IMR-90 (cell line): ENCODE data around the gene CRIM1. TPM values are rescaled to one million over a fixed set of nuclear protein-coding genes. Genes with fewer than 3 reads are reported as not detected.
A peak's percentile ranks its signal among the peaks of the same experiment; 100 is the strongest.

Source experiments
- ATAC-seq: fragments of 200-7000 bp; cut with Tn5 transposase; 2 replicates; pipeline ENCODE4 v1.9.1; 2020; ENCODE audit warnings: low read depth, mild to moderate bottlenecking, moderate library complexity
- BruUV-seq: library from RNA; stranded (reverse); fragments of 400-500 nt; replicated peaks from 2 replicates; lab custom pipeline; 2021; lab: Mats Ljungman, UMichigan
- CTCF ChIA-PET: fragments of 300-600 bp; formaldehyde crosslinking; extraction: SDS; loops from one replicate; lab custom pipeline; 2021; ENCODE audit warnings: antibody characterized with exemption; lab: Yijun Ruan, JAX
- POLR2A ChIA-PET: fragments of 300-600 bp; sonication (Branson Sonifier 250); formaldehyde crosslinking; loops from one replicate; lab custom pipeline; 2022; ENCODE audit warnings: antibody characterized with exemption; ENCODE audit not compliant: unreplicated experiment; lab: Charles Lee
- DNase-seq: peaks from one replicate; pipeline ENCODE4 v3.0.0; 2013
- H2AFZ ChIP-seq: replicated peaks from 2 replicates; pipeline ENCODE3; 2013; ENCODE audit warnings: low read length, mild to moderate bottlenecking; ENCODE audit not compliant: poor library complexity
- H2AK5ac ChIP-seq: 2 replicates; pipeline ENCODE4 v1.6.1; 2013; ENCODE audit warnings: low read depth, low read length, inconsistent platforms
- H2AK9ac ChIP-seq: replicated peaks from 2 replicates; pipeline ENCODE3; 2013; ENCODE audit warnings: mild to moderate bottlenecking, low read depth, low read length, moderate library complexity; ENCODE audit not compliant: poor library complexity
- H2BK120ac ChIP-seq: 2 replicates; pipeline ENCODE4 v1.6.1; 2013; ENCODE audit warnings: low read depth, low read length, inconsistent platforms
- H2BK15ac ChIP-seq: 3 replicates; pipeline ENCODE4 v1.6.1; 2013; ENCODE audit warnings: low read depth, low read length, inconsistent platforms
- H2BK20ac ChIP-seq: 2 replicates; pipeline ENCODE4 v1.6.1; 2013; ENCODE audit warnings: low read depth, mild to moderate bottlenecking, inconsistent platforms, low read length, moderate library complexity
- H2BK5ac ChIP-seq: 2 replicates; pipeline ENCODE4 v1.6.1; 2013; ENCODE audit warnings: mild to moderate bottlenecking, low read depth, low read length, inconsistent platforms; ENCODE audit not compliant: poor library complexity, severe bottlenecking
- H3K14ac ChIP-seq: replicated peaks from 2 replicates; pipeline ENCODE4 v1.6.1; 2013; ENCODE audit warnings: low read depth, low read length, inconsistent platforms
- H3K18ac ChIP-seq: 2 replicates; pipeline ENCODE4 v1.6.1; 2013; ENCODE audit warnings: low read depth, low read length, control low read depth
- H3K23ac ChIP-seq: 2 replicates; pipeline ENCODE4 v1.6.1; 2013; ENCODE audit warnings: low read depth, low read length, inconsistent platforms
- H3K27ac ChIP-seq: 2 replicates; pipeline ENCODE4 v1.5.1; 2013; ENCODE audit warnings: mild to moderate bottlenecking, control low read depth, low read length; ENCODE audit not compliant: insufficient read depth
- H3K27me3 ChIP-seq: 2 replicates; pipeline ENCODE4 v1.6.1; 2013; ENCODE audit warnings: low read length; ENCODE audit not compliant: control insufficient read depth, insufficient read depth
- H3K36me3 ChIP-seq: 2 replicates; pipeline ENCODE4 v1.6.1; 2013; ENCODE audit warnings: low read length, mixed read lengths; ENCODE audit not compliant: control insufficient read depth, insufficient read depth
- H3K4ac ChIP-seq: 2 replicates; pipeline ENCODE4 v1.6.1; 2013; ENCODE audit warnings: low read depth, low read length, inconsistent platforms
- H3K4me1 ChIP-seq: 2 replicates; pipeline ENCODE4 v1.6.1; 2013; ENCODE audit warnings: low read length, mixed read lengths; ENCODE audit not compliant: control insufficient read depth, insufficient read depth
- H3K4me2 ChIP-seq: 2 replicates; pipeline ENCODE4 v1.6.1; 2013; ENCODE audit warnings: low read depth, mild to moderate bottlenecking, control low read depth, low read length, moderate library complexity
- H3K4me3 ChIP-seq: 2 replicates; pipeline ENCODE4 v1.5.1; 2013; ENCODE audit warnings: low read depth, mild to moderate bottlenecking, control low read depth, low read length, moderate library complexity; ENCODE audit not compliant: insufficient read depth
- H3K56ac ChIP-seq: 2 replicates; pipeline ENCODE4 v1.6.1; 2013; ENCODE audit warnings: low read length, inconsistent platforms; ENCODE audit not compliant: insufficient read depth; ENCODE audit errors: extremely low read depth
- H3K79me1 ChIP-seq, 2 experiments: 2 replicates each; pipeline ENCODE4 v1.6.1; 2013; ENCODE audit warnings: low read length in 2 of 2, inconsistent platforms in 1 of 2, low read depth in 1 of 2
- H3K9ac ChIP-seq: 2 replicates; pipeline ENCODE4 v1.6.1; 2013; ENCODE audit warnings: low read depth, low read length, control low read depth
- H3K9me1 ChIP-seq: 2 replicates; pipeline ENCODE4 v1.6.1; 2013; ENCODE audit warnings: low read length, inconsistent platforms; ENCODE audit not compliant: insufficient read depth
- H3K9me3 ChIP-seq: 2 replicates; pipeline ENCODE4 v1.6.1; 2013; ENCODE audit warnings: low read length; ENCODE audit not compliant: control insufficient read depth, insufficient read depth
- H4K20me1 ChIP-seq: 2 replicates; pipeline ENCODE4 v1.6.1; 2013; ENCODE audit warnings: low read length, inconsistent platforms; ENCODE audit not compliant: insufficient read depth
- H4K5ac ChIP-seq: 2 replicates; pipeline ENCODE4 v1.6.1; 2013; ENCODE audit warnings: mild to moderate bottlenecking, low read depth, low read length, control low read depth
- H4K8ac ChIP-seq, 2 experiments: 2 replicates each; pipeline ENCODE4 v1.6.1; 2013; ENCODE audit warnings: low read depth in 2 of 2, low read length in 2 of 2, control low read depth in 1 of 2, inconsistent platforms in 1 of 2
- H4K91ac ChIP-seq: 2 replicates; pipeline ENCODE4 v1.6.1; 2013; ENCODE audit warnings: low read depth, low read length, inconsistent platforms; ENCODE audit not compliant: insufficient read depth
- BHLHE40 ChIP-seq: fragments of 150-350 bp; IDR thresholded peaks from 2 replicates; pipeline ENCODE4 v1.6.1; 2016; ENCODE audit warnings: mild to moderate bottlenecking, low read depth, low read length
- CHD1 ChIP-seq: IDR thresholded peaks from 2 replicates; pipeline ENCODE4 v1.6.1; 2012; ENCODE audit warnings: low read depth, low read length, improper control_type of control experiment
- FOS ChIP-seq: fragments of 150-350 bp; IDR thresholded peaks from 2 replicates; pipeline ENCODE4 v1.6.1; 2016; ENCODE audit warnings: low read depth, low read length
- MAFK ChIP-seq: IDR thresholded peaks from 2 replicates; pipeline ENCODE4 v1.6.1; 2012; ENCODE audit warnings: low read depth, low read length, improper control_type of control experiment
- MAZ ChIP-seq: IDR thresholded peaks from 2 replicates; pipeline ENCODE4 v1.6.1; 2012; ENCODE audit warnings: low read depth, mild to moderate bottlenecking, low read length, improper control_type of control experiment, moderate library complexity, borderline replicate concordance
- MXI1 ChIP-seq: IDR thresholded peaks from 2 replicates; pipeline ENCODE4 v1.6.1; 2012; ENCODE audit warnings: low read depth, mild to moderate bottlenecking, low read length, moderate library complexity, borderline replicate concordance
- RAD21 ChIP-seq: IDR thresholded peaks from 2 replicates; pipeline ENCODE4 v1.6.1; 2012; ENCODE audit warnings: low read length, improper control_type of control experiment
- RCOR1 ChIP-seq: IDR thresholded peaks from 2 replicates; pipeline ENCODE4 v1.6.1; 2012; ENCODE audit warnings: mild to moderate bottlenecking, low read length, improper control_type of control experiment; ENCODE audit not compliant: insufficient replicate concordance
- RFX5 ChIP-seq: IDR thresholded peaks from 2 replicates; pipeline ENCODE4 v1.8.0; 2012; ENCODE audit warnings: low read depth, mild to moderate bottlenecking, low read length, moderate library complexity
- SMC3 ChIP-seq: fragments of 150-350 bp; IDR thresholded peaks from 2 replicates; pipeline ENCODE4 v1.6.1; 2016; ENCODE audit warnings: low read depth, mild to moderate bottlenecking, antibody characterized with exemption, low read length, moderate library complexity
- WGBS, 2 experiments: methylation state at CpG; one replicate each; pipeline versions ENCODE4 v1.1.5 to v1.1.7; 2013; ENCODE audit warnings: missing lambda C conversion rate in 2 of 2; ENCODE audit not compliant: insufficient read length in 1 of 2; ENCODE audit errors: extremely low coverage in 2 of 2; 5-methylcytosine and 5-hydroxymethylcytosine counted together
- dilution Hi-C: fragments of 300-500 bp; cut with HindIII; formaldehyde crosslinking; loops from one replicate; pipeline ENCODE4 v1.14.3; 2018; ENCODE audit warnings: low sequenced_read_pairs; ENCODE audit not compliant: unreplicated experiment
- in situ Hi-C: fragments of 300-500 bp; cut with MboI; formaldehyde crosslinking; loops from 3 replicates; pipeline ENCODE4 v1.14.3; 2019; ENCODE audit warnings: low sequenced_read_pairs, inconsistent platforms, mixed read lengths
- intact Hi-C: fragments of 100-400 bp; cut with micrococcal nuclease; formaldehyde crosslinking; loops from 2 replicates; pipeline ENCODE4 v1.10.0; 2022
- polyA plus RNA-seq, 3 experiments: library from polyadenylated mRNA; depleted of rRNA; stranded (reverse); fragments of >200 nt; gene quantifications; 2 replicates each; pipeline ENCODE4 v1.2.3, GENCODE V29; 2012; ENCODE audit warnings: low replicate concordance in 1 of 3
- total RNA-seq: library from RNA; depleted of rRNA; stranded (reverse); fragments of >200 nt; gene quantifications from 2 replicates; pipeline ENCODE4 v1.2.3, GENCODE V29; 2012
- TF ChIP-seq, protein P1 (sequence below): fragments of 150-350 bp; IDR thresholded peaks from 2 replicates; pipeline ENCODE4 v1.6.1; 2016; ENCODE audit warnings: low read depth, mild to moderate bottlenecking, low read length, moderate library complexity, borderline replicate concordance
- TF ChIP-seq, protein P2 (sequence below): fragments of 150-350 bp; IDR thresholded peaks from 2 replicates; pipeline ENCODE4 v1.6.1; 2017; ENCODE audit warnings: mild to moderate bottlenecking, antibody characterized with exemption, low read length, low read depth

CRIM1 gene
- total and polyA plus RNA-seq, 2 of the 4 experiments (the other 2 are of a cell fraction), result 285 to 490 TPM

DNA sequence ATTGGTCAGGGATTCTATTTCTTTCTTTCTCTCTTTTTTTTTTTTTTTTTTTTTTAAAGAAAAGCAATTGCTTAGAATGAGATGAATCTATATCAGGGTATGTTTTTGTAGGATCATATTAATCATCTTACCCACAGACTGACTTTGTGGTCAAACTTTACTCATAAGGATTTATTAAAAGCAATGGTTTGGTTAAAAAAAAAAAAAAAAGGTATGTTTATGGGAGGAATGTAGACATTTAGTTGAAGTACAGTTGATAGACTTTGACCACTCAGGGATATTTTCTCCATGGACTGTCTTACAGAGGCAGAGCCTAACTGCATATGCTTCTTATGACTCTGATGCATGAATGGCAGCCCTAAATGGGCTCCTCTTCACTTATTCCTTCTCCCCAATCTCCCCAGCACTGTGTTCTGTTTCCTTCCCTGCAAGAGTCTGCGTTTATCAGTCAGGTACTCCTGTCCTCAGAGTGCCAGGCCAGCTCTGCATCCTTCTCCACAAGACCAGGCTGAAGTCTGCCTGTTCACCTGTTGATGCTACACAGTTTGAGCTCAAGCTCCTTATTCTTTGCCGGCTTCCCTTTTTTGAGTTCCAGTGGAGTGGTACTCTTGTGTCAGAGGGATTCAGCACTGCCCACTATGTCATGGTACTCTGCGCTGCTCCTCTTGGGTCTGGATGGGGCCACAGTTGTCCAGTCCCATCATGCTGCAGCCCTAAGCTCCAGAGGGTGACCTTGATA is 24.3 kb downstream of the CRIM1 start (continued):
- no peak for TF ChIP-seq CHD1

DNA sequence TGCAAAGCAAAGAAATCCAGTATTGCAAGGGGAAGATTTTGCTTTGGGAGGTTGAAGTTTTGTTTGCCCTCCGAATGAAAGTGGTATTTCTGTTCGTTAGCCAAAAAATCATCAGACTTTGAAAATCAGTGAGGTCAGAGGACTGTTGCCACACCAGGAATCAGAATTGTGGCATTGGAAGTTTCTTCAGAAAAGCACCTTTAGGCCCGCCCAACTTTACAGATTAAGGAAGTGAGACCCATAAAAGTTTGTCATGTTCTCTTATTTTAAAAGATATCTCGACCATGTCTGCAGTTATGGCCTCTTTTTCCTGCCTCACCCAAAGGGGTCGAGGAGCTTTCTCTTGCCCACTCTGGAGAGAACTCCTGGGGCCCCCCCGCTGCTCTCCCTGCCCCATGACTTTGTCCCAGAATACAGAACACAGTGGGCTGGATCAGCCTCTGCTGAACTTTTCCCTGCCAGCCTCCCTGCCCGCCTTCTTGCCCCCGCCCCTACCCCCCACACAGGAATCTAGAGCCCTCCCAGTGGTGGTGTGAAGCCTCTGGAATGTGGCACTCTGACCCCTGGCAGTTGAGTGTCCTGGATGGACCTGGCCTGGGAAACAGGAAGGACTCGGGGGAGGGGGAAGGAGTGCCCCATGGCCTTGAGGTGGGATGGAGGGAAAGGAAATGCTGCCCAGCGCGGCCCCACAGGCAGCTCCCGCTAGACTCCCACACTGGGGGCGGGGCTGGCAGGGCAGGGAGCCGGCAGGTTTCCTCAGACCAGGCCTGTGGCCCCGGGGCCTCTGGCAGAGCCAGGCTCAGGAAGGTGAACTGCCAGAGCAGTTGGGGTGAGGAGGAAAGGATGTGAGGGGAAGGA is 25.3 kb downstream of the CRIM1 start:
- CTCF ChIA-PET, result no interaction called here
- Histone ChIP-seq H2BK20ac (no peak overlapping the region), H3K9me1 (peaks cover 52% of the 10 kb centered on the region), H3K18ac (no peak overlapping the region), H3K9ac (no peak overlapping the region), H2AFZ (peak overlapping the region; percentile 60), H3K4me3 (no peak overlapping the region), H4K5ac (no peak overlapping the region), H4K8ac (peak overlapping the region in 1 of 2 experiments; percentile 11; a peak in 2 of 4 replicates), H3K36me3 (peaks cover 21% of the 10 kb centered on the region), H2AK5ac (no peak overlapping the region), H2BK15ac (no peak overlapping the region), H2BK5ac (peak overlapping the region; percentile 56), H2AK9ac (peak overlapping the region; percentile 75), H3K27me3 (no peaks in the 10 kb centered on the region), H2BK120ac (peak overlapping the region; percentile 1; the same call in 1 of the 2 replicates), H3K27ac (peak overlapping the region; percentile 21; the same call in 1 of the 2 replicates), H3K4me2 (no peak overlapping the region), H3K4me1 (peaks cover 39% of the 10 kb centered on the region), H3K56ac (peak overlapping the region; percentile 26; the same call in 1 of the 2 replicates), H4K20me1 (peaks cover 95% of the 10 kb centered on the region), H3K79me1 (peaks cover 27 to 85% of the 10 kb centered on the region in 2 experiments), H4K91ac (no peak overlapping the region), H3K23ac (no peak overlapping the region), H3K4ac (0 out of 2 replicates have a peak overlapping the region, but pooled peaks have one; percentile 19), H3K14ac (no peak overlapping the region), H3K9me3 (no peaks in the 10 kb centered on the region)
- DNase-seq (no peak), ATAC-seq (peak; percentile 36)
- no TSS peak for BruUV-seq
- 20% methylated on average over 3 of the region's 15 CpGs; no CpG with 5 or more reads in 1 of the 2 experiments for WGBS, 2 experiments
- POLR2A ChIA-PET, result no interaction called here
- dilution Hi-C loops (no loop called here), in situ Hi-C loops (no loop called here), intact Hi-C loops (no loop called here)
- TF ChIP-seq CHD1, result no peak
- no peak for TF ChIP-seq MAFK
- TF ChIP-seq BHLHE40, result no peak
- TF ChIP-seq MAZ, result no peak; the same call in 1 of the 2 replicates
- no peak for TF ChIP-seq FOS
- TF ChIP-seq RAD21, result no peak
- TF ChIP-seq, protein P1, sequence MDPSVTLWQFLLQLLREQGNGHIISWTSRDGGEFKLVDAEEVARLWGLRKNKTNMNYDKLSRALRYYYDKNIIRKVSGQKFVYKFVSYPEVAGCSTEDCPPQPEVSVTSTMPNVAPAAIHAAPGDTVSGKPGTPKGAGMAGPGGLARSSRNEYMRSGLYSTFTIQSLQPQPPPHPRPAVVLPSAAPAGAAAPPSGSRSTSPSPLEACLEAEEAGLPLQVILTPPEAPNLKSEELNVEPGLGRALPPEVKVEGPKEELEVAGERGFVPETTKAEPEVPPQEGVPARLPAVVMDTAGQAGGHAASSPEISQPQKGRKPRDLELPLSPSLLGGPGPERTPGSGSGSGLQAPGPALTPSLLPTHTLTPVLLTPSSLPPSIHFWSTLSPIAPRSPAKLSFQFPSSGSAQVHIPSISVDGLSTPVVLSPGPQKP, result no peak
- TF ChIP-seq SMC3, result no peak
- TF ChIP-seq MXI1, result no peak
- TF ChIP-seq, protein P2, sequence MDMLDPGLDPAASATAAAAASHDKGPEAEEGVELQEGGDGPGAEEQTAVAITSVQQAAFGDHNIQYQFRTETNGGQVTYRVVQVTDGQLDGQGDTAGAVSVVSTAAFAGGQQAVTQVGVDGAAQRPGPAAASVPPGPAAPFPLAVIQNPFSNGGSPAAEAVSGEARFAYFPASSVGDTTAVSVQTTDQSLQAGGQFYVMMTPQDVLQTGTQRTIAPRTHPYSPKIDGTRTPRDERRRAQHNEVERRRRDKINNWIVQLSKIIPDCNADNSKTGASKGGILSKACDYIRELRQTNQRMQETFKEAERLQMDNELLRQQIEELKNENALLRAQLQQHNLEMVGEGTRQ, result no peak
- no peak for TF ChIP-seq RCOR1
- TF ChIP-seq RFX5, result no peak
